Epidermal melanocyte (primary cell): ENCODE data around the gene ACTA1.
"Not testable (repeated sequence)": the region's sequence is repeated elsewhere in the genome, so short reads cannot be mapped to it uniquely, and the experiment has no call there.

Source experiments
- DNase-seq: peaks from one replicate; pipeline ENCODE4 v3.0.0; 2011; ENCODE audit warnings: low spot score; ENCODE audit not compliant: insufficient read length

ACTA1 gene

GRCh38 chr1:229434005-229434640 lies at the start of gene ACTA1:
Gene ACTA1, minus strand, starts transcription at chr1:229434094. Its CDS starts 979 bp downstream, at chr1:229433115.
- no peak for DNase-seq

- no peak for DNase-seq
Observed at GRCh38 chr1:229482511-229482910, 48.6 kb upstream of the ACTA1 start.

- DNase-seq: no peak
Observed at GRCh38 chr1:229480495-229480894, 46.6 kb upstream of the ACTA1 start.

GRCh38 chr1:229479660-229480399 lies 45.9 kb upstream of the ACTA1 start:
- no peak for DNase-seq

- DNase-seq: no peak
Observed at GRCh38 chr1:229478852-229479251, 45.0 kb upstream of the ACTA1 start.

- not testable (repeated sequence) for DNase-seq
Observed at GRCh38 chr1:229475859-229476258, 42.0 kb upstream of the ACTA1 start.

GRCh38 chr1:229474509-229474908 lies 40.6 kb upstream of the ACTA1 start:
- DNase-seq: no peak

- DNase-seq: no peak
Observed at GRCh38 chr1:229471175-229471574, 37.3 kb upstream of the ACTA1 start.

GRCh38 chr1:229470406-229471043 lies 36.6 kb upstream of the ACTA1 start:
- no peak for DNase-seq

GRCh38 chr1:229466887-229467286 lies 33.0 kb upstream of the ACTA1 start:
- no peak for DNase-seq

GRCh38 chr1:229464672-229465071 lies 30.8 kb upstream of the ACTA1 start:
- no peak for DNase-seq

GRCh38 chr1:229461032-229461668 lies 27.3 kb upstream of the ACTA1 start:
- no peak for DNase-seq

- no peak for DNase-seq
Observed at GRCh38 chr1:229459815-229460214, 25.9 kb upstream of the ACTA1 start.

GRCh38 chr1:229457436-229457835 lies 23.5 kb upstream of the ACTA1 start:
- no peak for DNase-seq

GRCh38 chr1:229456016-229456415 lies 22.1 kb upstream of the ACTA1 start:
- no peak for DNase-seq

GRCh38 chr1:229454056-229454455 lies 20.2 kb upstream of the ACTA1 start:
- no peak for DNase-seq

- DNase-seq: no peak
Observed at GRCh38 chr1:229452956-229453801, 19.3 kb upstream of the ACTA1 start.

- no peak for DNase-seq
Observed at GRCh38 chr1:229448845-229449244, 15.0 kb upstream of the ACTA1 start.

GRCh38 chr1:229448354-229448753 lies 14.5 kb upstream of the ACTA1 start:
- no peak for DNase-seq

GRCh38 chr1:229447809-229448252 lies 13.9 kb upstream of the ACTA1 start:
- DNase-seq: no peak

GRCh38 chr1:229445828-229446227 lies 11.9 kb upstream of the ACTA1 start:
- DNase-seq: no peak
